Tibial artery (tissue), 4 donors: Measurements from ENCODE around the gene NEK1.
"Not testable (repeated sequence)": the region's sequence is repeated elsewhere in the genome, so short reads cannot be mapped to it uniquely, and the experiment has no call there.

Experiments used
- DNase-seq, 2 donors: peaks; one replicate each; pipeline ENCODE4 v3.0.0-alpha.2; 2019
- H3K27ac ChIP-seq, 2 donors: fragments of 200-600 bp; sonication (generic) in 1 of 2; 1 replicate in 1 of 2; 2 replicates in 1 of 2; pipeline ENCODE4 v1.5.1; 2018 to 2019; ENCODE audit warnings: mild to moderate bottlenecking in 1 of 2
- H3K27me3 ChIP-seq, 2 donors: fragments of 200-600 bp; sonication (generic) in 1 of 2; one replicate each; pipeline versions ENCODE4 v1.5.1 to v1.6.0; 2016 to 2019
- H3K36me3 ChIP-seq, 3 donors: fragments of 200-600 bp; sonication (generic) in 2 of 3; one replicate each; pipeline ENCODE4 v1.5.1; 2016 to 2019; ENCODE audit warnings: mild to moderate bottlenecking in 2 of 3
- H3K4me1 ChIP-seq, 4 donors: fragments of 200-600 bp; sonication (generic) in 2 of 4; 1 replicate in 3 of 4; 2 replicates in 1 of 4; pipeline ENCODE4 v1.5.1; 2016 to 2019
- H3K4me3 ChIP-seq, 2 donors: fragments of 200-600 bp; sonication (generic) in 1 of 2; 1 replicate in 1 of 2; 2 replicates in 1 of 2; pipeline ENCODE4 v1.5.1; 2018 to 2019; ENCODE audit warnings: mild to moderate bottlenecking in 2 of 2
- H3K9me3 ChIP-seq, 3 donors: fragments of 200-600 bp; sonication (generic) in 1 of 3; one replicate each; pipeline ENCODE4 v1.5.1; 2016 to 2019
- intact Hi-C: fragments of 100-400 bp; cut with DNase I; formaldehyde crosslinking; loops from one replicate; pipeline ENCODE4 v1.15.0; 2023; ENCODE audit warnings: low total_unique reads
- TF ChIP-seq, protein P1 (sequence below), 2 experiments: fragments of 200-600 bp in 1 of 2; fragments of 450-650 bp in 1 of 2; IDR thresholded peaks; one replicate each; pipeline ENCODE4 v1.5.1; 2017 to 2019; ENCODE audit warnings: antibody characterized with exemption in 2 of 2, mild to moderate bottlenecking in 1 of 2, moderate library complexity in 1 of 2

NEK1 gene

DNA sequence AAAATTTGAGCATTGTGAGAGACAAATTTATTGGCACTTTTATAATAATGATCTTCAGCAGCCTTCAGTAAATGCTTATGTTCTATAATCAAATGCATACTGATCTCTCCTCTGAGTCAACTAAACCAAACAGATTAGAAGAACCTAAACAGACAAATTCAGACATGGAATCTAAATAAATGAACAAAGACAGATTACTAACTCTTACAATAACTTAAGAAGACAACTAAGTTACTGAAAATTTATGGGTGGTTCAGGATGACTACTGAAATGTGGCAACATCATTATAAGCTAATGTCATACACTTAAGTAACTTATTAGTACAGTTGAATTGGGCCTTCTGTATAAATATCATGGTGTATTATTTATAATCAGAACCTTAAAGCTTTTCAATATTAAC, 127.3 kb downstream of the NEK1 start:
- Histone ChIP-seq H3K27ac (no peak overlapping the region), H3K4me3 (no peak overlapping the region), H3K9me3 (no peaks in the 10 kb centered on the region), H3K27me3 (no peaks in the 10 kb centered on the region), H3K4me1 (no peaks in the 10 kb centered on the region), H3K36me3 (peaks cover 0 to 4% (median 0%) of the 10 kb centered on the region in 3 donors)
- no peak for DNase-seq
- intact Hi-C loops, result loop anchor here (10.0 kb wide), 2 partner anchors 470 to 550 kb away; partner anchors contain the start of gene CBR4
- TF ChIP-seq, protein P1, sequence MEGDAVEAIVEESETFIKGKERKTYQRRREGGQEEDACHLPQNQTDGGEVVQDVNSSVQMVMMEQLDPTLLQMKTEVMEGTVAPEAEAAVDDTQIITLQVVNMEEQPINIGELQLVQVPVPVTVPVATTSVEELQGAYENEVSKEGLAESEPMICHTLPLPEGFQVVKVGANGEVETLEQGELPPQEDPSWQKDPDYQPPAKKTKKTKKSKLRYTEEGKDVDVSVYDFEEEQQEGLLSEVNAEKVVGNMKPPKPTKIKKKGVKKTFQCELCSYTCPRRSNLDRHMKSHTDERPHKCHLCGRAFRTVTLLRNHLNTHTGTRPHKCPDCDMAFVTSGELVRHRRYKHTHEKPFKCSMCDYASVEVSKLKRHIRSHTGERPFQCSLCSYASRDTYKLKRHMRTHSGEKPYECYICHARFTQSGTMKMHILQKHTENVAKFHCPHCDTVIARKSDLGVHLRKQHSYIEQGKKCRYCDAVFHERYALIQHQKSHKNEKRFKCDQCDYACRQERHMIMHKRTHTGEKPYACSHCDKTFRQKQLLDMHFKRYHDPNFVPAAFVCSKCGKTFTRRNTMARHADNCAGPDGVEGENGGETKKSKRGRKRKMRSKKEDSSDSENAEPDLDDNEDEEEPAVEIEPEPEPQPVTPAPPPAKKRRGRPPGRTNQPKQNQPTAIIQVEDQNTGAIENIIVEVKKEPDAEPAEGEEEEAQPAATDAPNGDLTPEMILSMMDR (IDR thresholded peaks at IDR 0.05), result no peak

DNA sequence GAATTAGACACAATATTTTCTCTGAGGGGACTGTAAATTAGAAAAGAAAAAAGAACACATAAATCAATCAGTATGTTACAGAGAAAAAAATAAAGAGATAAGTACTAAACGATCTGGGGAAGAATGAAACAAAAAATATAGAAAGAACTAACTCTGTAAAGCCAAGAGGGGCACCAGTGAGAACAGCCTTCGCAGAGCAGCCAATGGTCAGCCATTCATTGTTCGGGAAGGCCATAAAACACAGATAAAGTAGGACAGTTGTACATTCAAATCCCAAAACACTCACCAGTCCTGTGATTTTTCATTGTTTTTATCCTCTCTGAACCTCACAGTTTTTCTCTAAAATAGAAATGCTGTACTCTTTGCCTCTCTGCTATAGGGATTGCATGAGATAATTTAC, 127.9 kb downstream of the NEK1 start:
- Histone ChIP-seq H3K36me3 (peaks cover 0 to 4% (median 0%) of the 10 kb centered on the region in 3 donors), H3K27me3 (no peaks in the 10 kb centered on the region), H3K27ac (no peak overlapping the region), H3K9me3 (no peaks in the 10 kb centered on the region), H3K4me1 (no peaks in the 10 kb centered on the region), H3K4me3 (no peak overlapping the region)
- intact Hi-C loops, result loop anchor here (10.0 kb wide), 2 partner anchors 470 to 550 kb away; partner anchors contain the start of gene CBR4
- no peak for DNase-seq
- TF ChIP-seq, protein P1 (IDR thresholded peaks at IDR 0.05), result no peak

DNA sequence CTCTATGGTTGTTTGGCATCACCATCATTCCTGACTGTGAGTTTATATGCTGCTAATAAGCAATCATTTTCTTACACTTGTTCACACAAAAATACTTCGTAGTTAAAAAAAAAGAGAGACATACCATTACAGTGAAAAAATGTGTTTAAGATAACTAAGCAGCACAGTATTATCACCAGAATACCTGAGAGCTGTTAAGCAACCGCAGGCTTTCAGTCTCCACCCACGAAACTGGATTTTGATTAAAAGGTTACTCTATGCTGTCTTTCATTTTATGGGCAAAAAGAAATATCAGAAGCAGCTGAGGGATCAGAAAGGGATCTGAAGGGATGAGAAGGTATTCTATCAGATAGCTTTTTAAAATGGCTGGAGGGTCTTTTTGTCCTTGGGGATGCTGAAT, 148.3 kb downstream of the NEK1 start:
- intact Hi-C loops, result no loop called here
- H3K36me3 ChIP-seq, result peaks cover 0 to 7% (median 4%) of the 10 kb centered on the region in 3 donors
- H3K9me3 ChIP-seq, result no peaks in the 10 kb centered on the region
- TF ChIP-seq, protein P1 (IDR thresholded peaks at IDR 0.05), result no peak
- H3K27ac ChIP-seq, result no peak overlapping the region
- H3K4me3 ChIP-seq, result no peak overlapping the region
- no peak for DNase-seq
- H3K27me3 ChIP-seq, result no peaks in the 10 kb centered on the region
- no peaks in the 10 kb centered on the region for H3K4me1 ChIP-seq

DNA sequence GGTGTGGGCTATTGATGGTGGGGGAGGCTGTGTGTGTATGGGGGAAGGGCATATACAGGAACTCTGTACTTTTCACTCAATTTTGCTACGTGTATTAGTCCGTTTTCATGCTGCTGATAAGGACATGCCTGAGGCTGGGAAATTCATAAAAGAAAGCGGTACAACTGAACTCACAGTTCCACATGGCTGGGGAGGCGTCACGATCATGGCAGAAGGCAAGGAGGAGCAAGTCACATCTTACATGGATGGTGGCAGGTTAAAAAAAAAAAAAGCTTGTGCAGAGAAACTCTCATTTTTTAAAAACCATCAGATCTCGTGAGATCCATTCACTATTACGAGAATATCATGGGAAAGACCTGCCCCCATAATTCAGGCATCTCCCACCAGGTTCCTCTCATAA, 152.3 kb downstream of the NEK1 start:
- no peak for DNase-seq
- no peaks in the 10 kb centered on the region for H3K4me1 ChIP-seq
- H3K27ac ChIP-seq, result no peak overlapping the region
- TF ChIP-seq, protein P1 (IDR thresholded peaks at IDR 0.05), result no peak
- no peak overlapping the region for H3K4me3 ChIP-seq
- H3K27me3 ChIP-seq, result no peaks in the 10 kb centered on the region
- H3K9me3 ChIP-seq, result no peaks in the 10 kb centered on the region
- intact Hi-C loops, result no loop called here
- H3K36me3 ChIP-seq, result peaks cover 0 to 7% (median 4%) of the 10 kb centered on the region in 3 donors

DNA sequence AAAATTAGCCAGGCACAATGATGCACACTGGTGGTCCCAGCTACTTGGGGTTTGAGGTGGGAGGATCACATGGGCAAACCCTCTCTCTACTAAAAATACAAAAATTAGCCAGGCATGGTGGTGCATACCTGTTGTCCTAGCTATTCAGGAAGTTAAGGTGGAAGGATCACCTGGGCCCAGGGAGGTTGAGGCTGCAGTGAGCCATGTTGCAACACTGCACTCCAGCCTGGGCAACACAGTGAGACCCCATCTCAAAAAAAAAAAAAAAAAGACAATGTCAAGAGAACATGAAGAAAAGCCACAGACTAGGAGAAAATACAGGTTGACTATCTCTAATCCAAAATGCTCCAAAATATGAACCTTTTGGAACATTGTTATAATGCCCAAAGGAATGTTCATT, 153.8 kb downstream of the NEK1 start:
- TF ChIP-seq, protein P1 (IDR thresholded peaks at IDR 0.05), result no peak
- Histone ChIP-seq H3K4me3 (no peak overlapping the region), H3K36me3 (peaks cover 0 to 7% (median 4%) of the 10 kb centered on the region in 3 donors), H3K27ac (no peak overlapping the region), H3K27me3 (no peaks in the 10 kb centered on the region), H3K4me1 (no peaks in the 10 kb centered on the region), H3K9me3 (no peaks in the 10 kb centered on the region)
- intact Hi-C loops, result no loop called here
- DNase-seq, result no peak

DNA sequence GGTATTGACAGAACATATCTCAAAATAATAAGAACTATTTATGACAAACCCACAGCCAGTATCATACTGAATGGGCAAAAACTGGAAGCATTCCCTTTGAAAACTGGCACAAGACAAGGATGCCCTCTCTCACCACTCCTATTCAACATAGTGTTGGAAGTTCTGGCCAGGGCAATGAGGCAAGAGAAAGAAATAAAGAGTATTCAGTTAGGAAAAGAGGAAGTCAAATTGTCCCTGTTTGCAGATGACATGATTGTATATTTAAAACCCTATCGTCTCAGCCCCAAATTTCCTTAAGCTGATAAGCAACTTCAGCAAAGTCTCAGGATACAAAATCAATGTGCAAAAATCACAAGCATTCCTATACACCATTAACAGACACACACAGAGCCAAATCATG, 159.7 kb downstream of the NEK1 start:
- H3K9me3 ChIP-seq, H3K27me3 ChIP-seq, DNase-seq: not testable (repeated sequence)

DNA sequence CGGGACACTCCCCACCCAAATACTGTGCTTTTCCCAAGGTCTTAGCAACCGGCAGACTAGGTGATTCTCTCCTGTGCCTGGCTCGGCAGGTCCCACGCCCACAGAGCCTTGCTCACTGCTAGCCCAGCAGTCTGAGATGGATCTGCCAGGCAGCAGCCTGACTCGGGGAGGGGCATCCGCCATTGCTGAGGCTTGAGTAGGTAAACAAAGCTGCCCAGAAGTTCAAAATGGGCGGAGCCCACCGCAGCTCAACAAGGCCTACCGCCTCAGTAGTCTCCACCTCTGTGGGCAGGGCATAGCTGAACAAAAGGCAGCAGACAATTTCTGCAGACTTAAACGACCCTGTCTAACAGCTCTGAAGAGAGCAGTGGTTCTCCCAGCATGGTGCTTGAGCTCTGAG, 163.4 kb downstream of the NEK1 start:
- intact Hi-C loops, H3K27me3 ChIP-seq, H3K4me3 ChIP-seq, H3K27ac ChIP-seq, H3K4me1 ChIP-seq, DNase-seq: not testable (repeated sequence)
- H3K9me3 ChIP-seq, result peaks cover 0 to 10% (median 4%) of the 10 kb centered on the region in 3 donors
- H3K36me3 ChIP-seq, result peaks cover 16 to 37% (median 31%) of the 10 kb centered on the region in 3 donors

More for the DNA sequence above, 159.7 kb downstream of the NEK1 start:
- intact Hi-C loops, H3K4me3 ChIP-seq, H3K27ac ChIP-seq, H3K4me1 ChIP-seq: not testable (repeated sequence)
- peaks cover 10 to 18% (median 14%) of the 10 kb centered on the region in 3 donors for H3K36me3 ChIP-seq
